T-helper 2 cell (primary cell): Measurements from ENCODE around the gene ALDH1A1.
"Not testable (repeated sequence)": the region's sequence is repeated elsewhere in the genome, so short reads cannot be mapped to it uniquely, and the experiment has no call there.

Experiments used
- DNase-seq, 5 experiments: peaks; one replicate each; pipeline versions ENCODE4 v3.0.0 to v3.0.0-alpha.2; 2012 to 2022

Gene ALDH1A1

DNA sequence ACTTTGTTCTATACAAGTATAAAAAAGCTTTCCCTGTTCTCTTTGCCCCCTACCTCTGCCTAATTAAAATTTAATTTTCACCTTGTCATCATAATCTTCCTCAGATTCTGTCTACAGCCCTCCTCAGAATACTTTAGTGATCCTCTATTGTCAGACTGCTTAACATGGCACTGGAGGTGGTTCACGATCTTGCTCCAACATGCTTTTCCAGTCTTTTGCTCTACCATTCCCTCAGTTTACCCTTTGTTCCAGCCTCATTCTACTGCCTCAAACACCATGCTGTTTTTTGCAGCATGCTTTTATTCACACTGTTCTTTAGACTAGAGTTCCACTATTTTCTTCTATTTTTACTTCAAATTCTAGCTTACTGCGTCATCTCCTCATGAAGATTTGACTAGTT, 10.4 kb downstream of the ALDH1A1 start:
- no peak for DNase-seq

DNA sequence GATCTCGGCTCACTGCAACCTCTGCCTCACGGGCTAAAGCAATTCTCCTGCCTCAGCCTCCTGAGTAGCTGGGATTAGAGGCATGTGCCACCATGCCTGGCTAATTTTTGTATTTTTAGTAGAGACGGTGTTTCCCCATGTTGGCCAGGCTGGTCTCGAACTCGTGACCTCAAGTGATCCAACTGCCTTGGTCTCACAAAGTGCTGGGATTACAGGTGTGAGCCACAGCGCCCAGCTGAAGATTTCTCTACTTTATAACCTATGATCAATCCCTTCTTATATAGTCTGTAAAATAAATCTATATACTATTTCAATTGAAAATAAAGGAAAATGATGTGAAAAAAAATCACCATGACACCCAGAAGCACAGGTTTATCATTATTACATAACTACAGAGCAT, 13.3 kb downstream of the ALDH1A1 start:
- not testable (repeated sequence) for DNase-seq

DNA sequence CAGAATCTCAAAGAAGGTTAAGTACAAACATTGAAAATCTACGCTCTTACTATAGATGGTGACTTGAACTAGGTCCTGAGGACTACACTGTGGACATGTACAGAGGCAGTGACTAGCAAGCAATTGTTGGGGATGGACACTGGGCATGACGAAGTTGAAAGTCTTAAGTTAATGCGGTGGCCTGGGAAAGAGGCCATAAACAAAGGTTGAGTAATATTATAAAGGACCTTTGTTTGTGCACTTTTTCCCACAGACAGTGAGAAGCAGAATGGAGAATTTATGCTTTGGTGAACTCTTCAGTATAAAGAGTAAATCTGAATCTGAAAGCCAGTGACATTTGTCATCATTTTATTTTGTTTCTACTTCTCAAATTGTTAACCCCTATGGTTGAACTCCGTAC, 15.3 kb downstream of the ALDH1A1 start:
- DNase-seq: no peak

DNA sequence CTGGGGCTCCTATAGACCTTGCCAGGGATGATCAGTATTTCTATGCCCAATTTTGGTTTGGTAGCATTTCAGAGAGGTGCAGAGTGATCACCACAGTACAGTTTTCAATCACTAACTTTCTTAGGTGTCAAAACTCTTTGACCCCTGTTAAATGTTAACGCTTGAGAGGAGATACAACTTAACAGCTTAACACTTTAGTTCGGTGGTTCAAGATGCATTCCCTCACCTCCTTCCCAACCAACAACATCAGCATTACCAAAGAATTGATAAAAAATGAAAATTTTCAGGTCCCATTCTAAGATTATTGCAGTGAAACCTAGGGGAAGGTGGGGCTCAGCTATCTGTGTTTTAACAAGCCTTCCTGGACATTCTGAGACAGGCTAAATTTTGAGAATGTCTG, 16.2 kb downstream of the ALDH1A1 start:
- no peak for DNase-seq

DNA sequence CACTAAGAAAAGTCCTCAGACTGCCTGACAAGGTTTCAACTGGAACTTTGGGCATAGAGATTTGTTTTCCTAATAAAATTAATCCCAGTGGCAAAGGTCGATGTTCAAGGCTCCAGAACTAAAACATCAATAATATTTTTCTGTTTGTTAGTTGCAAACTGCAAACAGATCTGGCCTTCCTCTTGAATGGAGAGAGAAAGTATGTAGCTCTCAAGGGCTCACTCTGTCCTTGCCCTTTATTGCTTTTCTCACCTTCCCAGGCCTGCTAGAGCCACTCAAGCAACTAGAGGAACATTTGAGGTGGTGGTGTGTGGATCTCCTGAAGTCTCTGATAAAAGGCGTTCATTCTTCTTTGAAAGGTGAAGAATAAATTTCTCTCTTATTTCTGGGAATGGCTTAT, 16.6 kb downstream of the ALDH1A1 start:
- no peak for DNase-seq

DNA sequence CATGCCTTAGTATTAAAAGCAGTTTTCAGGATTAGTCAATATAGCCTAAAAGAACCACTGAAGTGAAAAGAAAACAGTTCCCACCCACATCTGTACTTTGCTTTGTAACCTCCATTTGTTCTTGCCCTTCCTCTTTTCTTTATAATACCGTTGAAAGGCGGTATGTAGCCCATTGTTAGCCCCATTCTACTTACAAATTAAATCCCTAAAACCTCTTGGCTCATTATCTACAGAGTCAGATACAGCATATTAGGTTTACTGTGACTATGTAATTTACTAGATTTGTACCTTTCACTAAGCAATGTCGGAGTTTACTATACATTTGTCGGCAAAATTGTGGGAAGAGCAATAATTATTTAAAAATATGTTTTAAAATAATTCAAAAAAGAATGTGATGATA, 17.3 kb downstream of the ALDH1A1 start:
- no peak for DNase-seq

DNA sequence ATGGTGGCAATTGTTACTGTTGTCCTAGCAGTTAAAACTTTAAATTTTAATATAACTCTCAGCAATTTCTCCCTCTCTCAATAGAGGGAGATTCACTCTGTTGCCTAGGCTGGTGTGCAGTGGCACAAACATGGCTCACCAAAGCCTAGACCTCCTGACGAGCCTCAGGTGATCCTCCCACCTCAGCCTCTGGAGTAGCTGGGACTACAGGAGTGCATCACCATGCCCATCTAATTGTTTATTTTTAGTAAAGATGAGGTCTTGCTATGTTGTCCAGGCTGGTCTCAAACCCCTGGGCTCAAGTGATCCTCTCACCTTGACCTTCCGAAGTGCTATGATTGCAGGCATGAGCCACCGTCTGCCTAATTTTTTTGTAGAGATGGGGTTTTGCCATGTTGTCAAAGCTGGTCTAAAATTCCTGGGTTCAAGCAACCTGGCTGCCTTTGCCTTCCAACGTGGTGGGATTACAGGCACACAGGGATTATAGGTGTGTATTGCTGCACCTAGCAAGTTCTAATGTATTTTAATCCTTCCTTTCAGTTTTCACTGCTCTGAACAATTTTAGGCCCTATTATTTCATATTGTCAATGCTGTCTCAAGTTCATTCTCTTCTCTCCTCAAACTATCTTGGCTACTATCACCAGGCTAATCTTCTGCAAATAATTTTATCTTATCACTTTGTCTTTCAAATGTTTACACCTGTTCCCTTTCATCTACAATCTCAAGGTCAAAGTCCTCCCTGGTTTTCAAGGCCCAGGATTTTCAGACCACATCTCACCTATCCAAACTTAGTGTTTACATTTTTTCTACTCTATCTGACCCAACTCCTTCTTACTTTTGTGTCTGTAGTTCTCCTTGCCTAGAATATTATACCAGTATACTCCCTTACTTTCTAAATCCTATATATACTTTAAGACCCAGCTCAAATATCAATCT, 18.9 kb downstream of the ALDH1A1 start:
- DNase-seq: no peak

DNA sequence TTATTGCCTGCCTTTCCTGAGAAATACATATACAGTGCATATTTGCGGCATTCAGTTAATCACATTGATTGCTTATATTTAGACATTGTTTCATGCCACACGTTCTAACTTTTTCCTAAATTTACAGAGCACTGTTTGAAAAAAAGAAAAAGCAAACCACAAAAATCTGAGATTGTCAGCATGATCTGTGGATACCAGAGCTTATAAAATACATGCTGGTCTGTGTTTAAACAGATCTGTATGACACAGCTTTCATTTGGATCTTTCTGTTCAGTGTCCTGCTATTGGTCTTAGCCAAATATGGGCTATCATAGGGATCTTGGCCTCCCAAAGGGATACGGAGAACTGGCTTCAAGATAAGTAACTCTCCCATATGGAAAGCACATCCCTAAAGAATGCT, 20.2 kb downstream of the ALDH1A1 start:
- no peak for DNase-seq

DNA sequence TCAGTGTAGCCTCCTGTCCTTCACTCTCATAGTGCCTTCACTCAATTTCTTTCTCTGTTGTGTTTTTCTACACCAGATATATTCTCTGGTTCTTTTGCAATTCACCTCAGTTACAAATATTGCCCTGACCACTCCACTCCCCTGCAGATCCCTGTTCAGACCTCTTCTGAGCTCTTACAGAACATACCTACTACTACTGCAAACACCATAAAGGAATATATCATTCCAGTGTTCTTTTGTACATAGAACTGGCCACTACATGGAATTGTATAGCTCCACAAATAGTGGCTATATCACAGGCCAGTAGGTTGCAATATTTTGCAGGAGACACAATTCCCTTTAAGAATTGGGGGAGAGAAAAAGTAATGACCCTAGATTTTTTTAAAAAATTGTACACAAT, 21.0 kb downstream of the ALDH1A1 start:
- DNase-seq: no peak

DNA sequence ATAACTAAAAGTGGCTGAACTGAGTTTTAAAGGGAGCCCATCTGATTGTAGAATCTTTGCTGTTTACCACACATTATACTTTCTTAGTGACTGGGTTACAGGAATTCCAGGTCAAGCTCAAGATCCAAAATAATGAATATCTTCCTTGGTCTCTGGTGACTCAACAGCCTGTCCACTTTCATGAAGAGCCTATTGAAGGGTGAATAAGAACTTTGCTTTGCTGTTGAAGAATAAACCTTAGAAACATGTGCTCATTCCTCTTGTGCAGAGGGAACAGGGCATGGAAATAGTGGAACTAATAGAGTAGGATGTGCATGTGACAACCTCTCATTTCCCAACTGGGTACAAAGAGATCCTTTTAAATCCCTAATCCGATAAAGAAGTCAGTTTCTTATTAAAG, 21.4 kb downstream of the ALDH1A1 start:
- DNase-seq: no peak

DNA sequence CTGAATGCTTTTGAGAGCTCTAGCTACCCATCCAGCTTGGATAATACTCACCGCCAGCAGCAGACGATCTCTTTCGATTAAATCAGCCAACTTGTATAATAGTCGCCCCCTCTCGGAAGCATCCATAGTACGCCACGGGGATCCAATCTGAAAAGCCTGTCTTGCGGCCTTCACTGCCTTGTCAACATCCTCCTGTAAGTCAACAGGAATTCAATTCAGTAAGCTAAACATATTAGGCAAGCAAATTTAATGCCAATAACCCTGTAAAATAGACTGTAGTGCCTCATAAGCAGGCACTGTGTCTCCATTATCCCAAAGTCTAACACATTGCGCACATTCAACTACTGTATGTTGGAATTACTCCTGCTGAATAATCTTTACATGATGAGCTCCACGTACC, 22.0 kb downstream of the ALDH1A1 start:
- DNase-seq: no peak

DNA sequence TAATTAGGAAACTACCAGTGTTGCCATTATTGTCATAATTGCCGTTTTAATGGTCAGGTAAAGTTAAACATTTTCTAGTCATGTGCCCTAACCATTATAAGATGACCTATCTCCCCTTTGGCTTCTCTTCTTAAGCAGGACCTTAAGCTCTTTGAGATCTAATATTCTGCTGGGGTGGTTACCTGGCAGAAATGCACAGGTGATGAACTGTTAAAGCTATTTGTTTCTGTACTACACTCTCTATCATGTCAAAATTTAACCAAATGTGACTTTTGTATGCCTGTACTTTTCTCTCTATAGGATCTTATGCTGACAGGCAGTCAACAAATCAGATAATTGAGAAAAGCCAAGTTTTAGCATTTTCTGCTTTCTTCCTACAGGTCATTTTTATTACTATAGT, 23.3 kb downstream of the ALDH1A1 start:
- DNase-seq: no peak

DNA sequence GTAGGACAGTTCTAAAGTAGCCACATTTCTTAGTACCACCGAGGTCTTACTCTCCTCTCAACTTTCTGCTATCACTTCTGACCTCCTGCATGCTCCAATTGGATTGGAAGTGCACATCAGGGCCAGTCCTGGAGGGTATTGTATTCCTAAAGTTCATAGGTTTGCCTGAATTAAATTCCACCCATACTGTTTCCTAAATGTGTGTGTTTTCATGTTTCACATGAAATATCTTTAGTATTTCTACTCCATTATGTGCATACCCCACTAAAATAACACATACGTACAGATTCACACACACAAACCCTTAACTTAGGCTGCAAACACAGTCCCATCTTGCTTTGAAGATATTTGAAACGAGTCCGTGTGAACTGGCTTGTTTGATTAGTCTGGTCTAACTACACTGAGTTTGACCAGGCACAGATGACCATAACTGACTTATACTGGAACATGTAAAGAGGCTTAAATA, 24.8 kb downstream of the ALDH1A1 start:
- no peak for DNase-seq

DNA sequence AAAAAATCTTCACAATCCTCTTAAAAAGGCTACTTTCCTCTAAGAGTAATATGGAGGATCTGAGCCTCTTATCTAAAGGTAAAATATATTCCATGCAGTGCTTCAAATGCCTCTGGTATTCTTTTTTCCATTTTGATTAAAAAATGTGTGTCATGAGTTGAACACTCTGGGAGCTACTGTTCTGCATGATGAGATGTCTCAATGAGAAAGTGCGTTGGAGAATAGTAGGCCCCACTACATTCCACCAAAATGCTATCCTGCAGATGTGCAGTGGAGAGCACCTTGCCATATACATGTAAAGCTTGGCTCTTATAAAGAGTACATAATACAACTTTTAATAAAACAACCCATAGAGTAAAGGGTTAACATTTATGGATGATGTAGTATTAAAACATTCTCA, 26.3 kb downstream of the ALDH1A1 start:
- no peak for DNase-seq

DNA sequence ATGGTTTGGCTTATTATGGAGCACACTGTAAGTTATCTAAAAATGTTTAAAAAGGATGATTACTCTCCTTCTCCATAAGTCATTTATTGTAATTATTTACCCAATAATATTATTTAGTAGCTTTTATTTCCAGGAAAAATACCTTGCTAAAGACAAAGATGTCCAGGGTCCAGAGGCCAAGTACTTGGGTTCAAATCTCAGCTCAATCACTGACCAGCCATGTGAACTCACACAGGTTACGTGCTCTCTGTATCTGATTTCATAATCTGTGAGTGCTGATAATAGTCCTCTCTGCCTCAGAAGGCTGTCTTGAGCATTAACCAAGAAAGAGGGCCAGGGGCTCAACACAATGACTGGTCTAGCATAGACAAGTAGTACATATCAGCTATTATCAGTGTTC, 27.0 kb downstream of the ALDH1A1 start:
- no peak for DNase-seq

DNA sequence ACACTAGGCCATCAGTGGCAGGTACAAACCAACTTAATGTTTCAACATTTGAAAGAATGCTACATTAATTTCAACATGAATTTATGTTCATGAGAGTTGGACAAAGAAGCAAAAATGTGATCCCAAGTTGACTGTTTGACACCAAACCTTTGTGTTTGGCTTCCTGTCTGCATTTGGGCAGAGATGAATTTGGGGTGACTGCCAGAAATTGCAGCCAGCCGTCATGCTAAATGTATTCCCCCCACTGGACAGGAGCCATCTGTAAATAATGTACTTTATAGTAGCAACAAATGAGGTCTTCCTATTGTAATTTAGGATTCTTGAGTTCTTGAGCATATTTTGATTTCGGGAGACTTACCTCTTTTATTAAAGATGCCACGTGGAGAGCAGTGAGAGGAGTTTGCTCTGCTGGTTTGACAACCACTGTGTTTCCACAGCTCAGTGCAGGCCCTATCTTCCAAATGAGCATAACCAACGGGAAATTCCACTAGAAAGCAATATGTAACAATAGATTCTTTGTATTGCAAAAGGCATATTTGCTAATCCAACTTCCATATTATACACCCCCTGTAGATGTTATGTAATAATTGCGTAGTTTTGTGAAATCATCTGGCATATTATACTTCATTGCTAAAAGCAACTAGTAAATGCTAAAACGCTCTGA, 27.6 kb downstream of the ALDH1A1 start:
- DNase-seq: no peak

DNA sequence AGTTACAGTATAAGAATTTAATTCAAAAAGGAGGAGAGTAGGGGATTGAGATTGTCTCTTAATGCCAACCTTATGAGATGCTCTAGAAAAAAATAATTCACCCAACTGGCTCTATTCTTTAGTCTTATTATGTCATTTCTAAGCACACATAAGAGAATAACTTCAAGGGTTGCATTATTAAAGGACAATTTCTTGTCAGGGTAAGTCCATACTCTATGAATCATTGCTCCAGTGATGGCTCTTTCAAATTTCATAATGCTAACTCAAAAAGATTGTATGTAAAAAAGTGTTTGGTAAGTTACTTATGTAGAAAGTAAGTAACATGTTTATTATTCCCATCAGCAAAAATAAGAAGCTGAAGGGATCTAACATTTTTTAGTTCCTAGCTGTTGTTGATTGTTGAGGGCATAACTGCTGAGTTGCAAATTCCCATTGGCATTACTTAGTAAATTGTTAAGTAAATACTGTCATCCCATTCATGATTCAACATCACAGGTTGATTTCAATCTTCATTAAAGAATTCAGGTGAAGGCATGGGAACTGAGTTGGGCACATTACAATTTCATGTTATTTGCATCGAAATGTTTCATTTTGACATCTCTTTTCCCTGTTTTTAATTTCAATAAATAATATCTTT, 28.6 kb downstream of the ALDH1A1 start:
- no peak for DNase-seq

DNA sequence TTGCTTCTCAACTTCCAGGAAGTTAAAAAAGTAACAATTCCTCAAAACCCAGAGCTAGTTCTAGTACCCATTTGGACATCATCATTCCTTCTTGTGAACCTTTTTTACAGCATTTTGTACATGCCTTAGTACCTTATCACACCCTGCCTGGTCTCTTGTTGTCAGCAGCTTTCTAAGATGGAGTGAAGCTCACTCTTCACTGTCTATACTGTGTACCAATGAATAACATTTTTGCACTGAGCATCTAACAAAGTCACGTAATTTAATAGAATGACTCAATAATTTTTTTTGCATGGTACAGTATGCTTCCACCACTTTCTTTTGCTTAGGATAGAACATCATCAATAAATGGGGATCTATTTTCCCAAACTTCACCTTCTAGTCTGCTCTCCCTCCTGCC, 29.8 kb downstream of the ALDH1A1 start:
- DNase-seq: no peak

DNA sequence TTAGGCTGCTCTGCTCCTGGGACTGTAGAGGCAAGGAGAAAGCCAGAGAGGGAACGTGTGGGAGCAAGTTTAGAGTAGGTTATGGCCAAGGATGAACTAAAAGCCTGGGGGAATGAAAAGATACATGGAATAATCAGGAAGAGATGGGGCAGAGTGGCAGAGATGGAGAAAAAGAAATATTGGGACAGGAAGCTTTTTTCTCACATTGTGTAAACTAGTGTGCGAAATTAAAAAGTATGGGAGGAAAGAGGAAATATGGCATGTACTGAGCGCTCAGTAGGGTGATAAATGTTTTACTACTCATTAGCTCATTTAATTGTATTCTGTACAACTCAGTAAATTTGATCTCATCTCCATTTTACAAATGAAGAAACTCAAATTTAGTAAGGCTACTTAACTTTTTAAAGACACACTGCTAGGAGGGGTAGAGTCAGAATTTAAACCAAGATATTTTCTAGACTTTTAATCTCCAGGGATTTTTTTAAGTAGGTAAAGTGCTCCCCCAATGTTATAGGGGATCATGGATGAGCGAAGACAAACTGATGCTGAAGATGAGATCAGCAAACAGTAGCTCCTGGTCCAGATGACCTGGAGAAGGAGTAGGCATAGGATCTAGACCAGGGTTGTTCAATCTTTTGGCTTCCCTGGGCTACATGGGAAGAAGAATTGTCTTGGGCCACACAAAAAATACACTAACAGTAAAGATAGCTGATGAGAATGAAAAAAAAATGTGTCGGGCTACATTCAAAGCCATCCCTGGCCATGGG, 30.8 kb downstream of the ALDH1A1 start:
- DNase-seq: no peak

DNA sequence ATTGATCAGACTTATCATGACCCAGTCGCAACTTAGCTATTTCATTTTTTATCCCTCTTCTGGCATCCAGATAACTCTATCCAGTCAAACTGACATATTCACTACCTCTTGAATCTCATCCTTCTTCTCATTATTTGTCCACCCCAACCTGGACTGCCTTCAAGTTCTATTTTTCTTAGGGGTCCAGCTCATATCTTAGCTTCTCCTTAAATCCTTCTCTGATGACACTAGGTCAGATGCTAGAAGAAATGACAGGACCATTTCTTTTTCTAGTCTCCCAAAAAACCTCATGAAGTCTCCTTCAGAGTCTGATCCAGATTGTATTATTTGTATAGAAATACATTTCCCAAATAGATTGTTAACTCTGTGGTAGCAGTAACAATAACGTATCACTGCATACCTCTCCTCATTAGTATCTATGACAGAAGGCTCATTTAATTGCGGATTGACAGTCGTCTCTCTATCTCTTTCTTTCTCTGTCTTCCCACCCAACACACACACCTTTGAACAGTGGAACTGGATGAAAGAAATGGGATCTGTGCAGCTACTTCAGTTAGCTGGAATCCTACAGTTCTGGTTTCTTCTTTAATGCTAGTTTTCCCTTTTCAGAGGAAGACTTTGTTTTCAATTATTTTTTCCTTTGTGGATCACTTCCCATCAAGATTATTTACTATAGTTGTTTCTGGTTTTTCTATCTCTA, 33.5 kb downstream of the ALDH1A1 start:
- no peak for DNase-seq

DNA sequence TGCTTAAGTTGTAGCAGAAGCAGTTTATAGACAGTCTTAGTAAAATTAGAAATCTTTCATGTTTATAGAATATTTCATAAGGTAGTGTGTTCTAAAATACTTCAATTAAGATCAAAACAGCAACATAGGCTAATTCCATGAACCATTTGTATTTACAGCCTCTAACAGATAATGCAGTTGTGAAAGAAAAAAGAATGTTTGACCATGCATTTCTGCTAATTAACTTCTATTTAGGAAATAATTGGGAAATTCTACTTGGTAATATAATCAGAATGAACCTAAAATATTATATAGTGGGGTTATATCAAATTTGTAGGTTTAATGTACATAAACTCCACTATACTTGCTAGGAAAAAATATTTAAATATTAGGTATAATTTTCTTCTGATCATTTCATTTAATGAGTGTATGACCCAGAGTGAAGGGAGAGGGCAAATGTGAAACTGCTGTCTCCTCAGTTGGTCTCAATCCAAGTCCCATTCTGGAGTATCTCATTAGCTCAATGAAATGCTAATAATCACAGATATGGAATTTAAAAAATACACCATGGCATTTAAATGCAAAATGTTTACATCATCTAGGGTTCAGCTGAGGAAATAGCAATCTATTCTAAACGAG, 34.9 kb downstream of the ALDH1A1 start:
- no peak for DNase-seq

DNA sequence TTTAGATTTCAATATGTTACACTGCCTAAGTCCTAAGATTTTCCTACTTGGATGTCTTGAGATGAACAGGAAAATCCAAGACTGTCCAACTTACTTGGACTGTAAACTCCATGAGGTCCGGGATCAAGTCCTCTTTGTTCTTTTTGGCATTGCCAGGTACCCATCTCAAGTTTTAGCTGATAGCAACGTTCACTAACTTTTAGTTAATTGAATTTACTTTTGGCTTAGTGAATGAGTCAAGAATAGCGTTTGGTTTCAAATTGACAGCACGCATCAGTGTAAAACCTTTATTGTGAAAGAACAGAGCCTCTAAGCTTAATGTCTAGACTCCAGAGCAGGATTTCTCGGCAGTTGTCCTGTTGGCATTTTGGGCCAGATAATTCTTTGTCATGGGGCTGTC, 37.2 kb downstream of the ALDH1A1 start:
- no peak for DNase-seq
